HepG2 (cell line): Measurements from ENCODE around the gene CUEDC2. TPM values are rescaled to one million over a fixed set of nuclear protein-coding genes. Genes with fewer than 3 reads are reported as not detected.
A peak's percentile ranks its signal among the peaks of the same experiment; 100 is the strongest.

Source experiments
- BCL6 ChIP-seq: IDR thresholded peaks from 2 replicates; pipeline ENCODE4 v1.6.1; 2016; ENCODE audit warnings: missing genetic modification reagents, missing compliant biosample characterization
- CCAR2 ChIP-seq: fragments of 200-400 bp; formaldehyde crosslinking; optimal IDR thresholded peaks from 2 replicates; pipeline ENCODE3; 2018; ENCODE audit warnings: low read depth, mild to moderate bottlenecking, low read length, moderate library complexity
- CEBPG ChIP-seq: IDR thresholded peaks from 2 replicates; pipeline ENCODE4 v1.6.1; 2016
- EEA1 ChIP-seq: sonication (generic); formaldehyde crosslinking; IDR thresholded peaks from 2 replicates; pipeline ENCODE4 v1.5.1; 2020; ENCODE audit warnings: mild to moderate bottlenecking, missing genetic modification reagents, borderline replicate concordance
- FOXA1 ChIP-seq, 2 experiments: fragments of 450-650 bp in 1 of 2; sonication (generic) in 1 of 2; formaldehyde crosslinking in 1 of 2; IDR thresholded peaks; 2 replicates each; pipeline versions ENCODE4 v1.4.0 to v1.6.1; 2016 to 2020; ENCODE audit warnings: missing genetic modification reagents in 1 of 2
- FOXK2 ChIP-seq: fragments of 450-650 bp; IDR thresholded peaks from 2 replicates; pipeline ENCODE4 v1.6.1; 2016
- KAT8 ChIP-seq: IDR thresholded peaks from 2 replicates; pipeline ENCODE4 v1.6.1; 2016; ENCODE audit warnings: missing genetic modification reagents, missing compliant biosample characterization
- MTF2 ChIP-seq: sonication (generic); formaldehyde crosslinking; IDR thresholded peaks from 2 replicates; pipeline ENCODE4 v1.5.0; 2020; ENCODE audit warnings: missing genetic modification reagents, borderline replicate concordance
- NFYB ChIP-seq: sonication (generic); formaldehyde crosslinking; IDR thresholded peaks from 2 replicates; pipeline ENCODE4 v1.4.0; 2020; ENCODE audit warnings: missing genetic modification reagents
- PHB2 ChIP-seq: fragments of 450-650 bp; IDR thresholded peaks from 2 replicates; pipeline ENCODE4 v1.6.1; 2018; ENCODE audit not compliant: partially characterized antibody
- RFXAP ChIP-seq: sonication (generic); formaldehyde crosslinking; IDR thresholded peaks from 2 replicates; pipeline ENCODE4 v1.4.0; 2020; ENCODE audit warnings: missing genetic modification reagents, borderline replicate concordance
- STAT5B ChIP-seq: sonication (generic); formaldehyde crosslinking; IDR thresholded peaks from 2 replicates; pipeline ENCODE4 v1.4.0; 2020; ENCODE audit warnings: missing genetic modification reagents
- TAF1 ChIP-seq: sonication (generic); formaldehyde crosslinking; IDR thresholded peaks from 2 replicates; pipeline ENCODE4 v1.4.0; 2020; ENCODE audit warnings: missing genetic modification reagents
- THYN1 ChIP-seq: sonication (generic); formaldehyde crosslinking; IDR thresholded peaks from 2 replicates; pipeline ENCODE4 v1.8.1; 2023; ENCODE audit warnings: low read depth, mild to moderate bottlenecking, moderate library complexity, missing genetic modification reagents, borderline replicate concordance
- ZBTB21 ChIP-seq: sonication (generic); formaldehyde crosslinking; IDR thresholded peaks from 2 replicates; pipeline ENCODE4 v1.4.0; 2020; ENCODE audit warnings: missing genetic modification reagents
- ZBTB8A ChIP-seq: sonication (generic); formaldehyde crosslinking; IDR thresholded peaks from 2 replicates; pipeline ENCODE4 v1.4.0; 2020; ENCODE audit warnings: mild to moderate bottlenecking, low read depth, missing genetic modification reagents, borderline replicate concordance
- ZNF274 ChIP-seq: sonication (generic); formaldehyde crosslinking; IDR thresholded peaks from 2 replicates; pipeline ENCODE4 v1.5.1; 2020; ENCODE audit warnings: mild to moderate bottlenecking, missing genetic modification reagents
- ZNF572 ChIP-seq: sonication (generic); formaldehyde crosslinking; IDR thresholded peaks from 2 replicates; pipeline ENCODE4 v1.5.1; 2020; ENCODE audit warnings: mild to moderate bottlenecking, missing genetic modification reagents
- ZNF792 ChIP-seq: IDR thresholded peaks from 2 replicates; pipeline ENCODE4 v1.6.1; 2016
- polyA plus RNA-seq, 8 experiments: library from polyadenylated mRNA; depleted of rRNA in 3 of 8; stranded (reverse) in 7 of 8; unstranded in 1 of 8; fragments of >200 nt; fragmentation: Illumina TruSeq in 4 of 8; extraction: Trizol in 4 of 8; gene quantifications; 2 replicates each; pipeline versions ENCODE4 v1.2.1 to v1.2.3, GENCODE V29; 2011 to 2016; ENCODE audit warnings: low read depth in 4 of 8, missing spikeins in 1 of 8, mixed read lengths in 1 of 8; ENCODE audit not compliant: insufficient read depth in 1 of 8
- total RNA-seq, 5 experiments: library from RNA; depleted of rRNA; stranded (reverse); fragments of >200 nt; fragmentation: Illumina TruSeq; extraction: Trizol; gene quantifications; 2 replicates each; pipeline ENCODE4 v1.2.3, GENCODE V29; 2016; ENCODE audit warnings: low read depth in 1 of 5
- TF ChIP-seq, protein P1 (sequence below): IDR thresholded peaks from 2 replicates; pipeline ENCODE4 v1.6.1; 2018; ENCODE audit warnings: missing genetic modification reagents, mild to moderate bottlenecking, missing compliant biosample characterization
- TF ChIP-seq, protein P2 (sequence below): IDR thresholded peaks from 2 replicates; pipeline ENCODE4 v1.6.1; 2016
- TF ChIP-seq, protein P3 (sequence below): sonication (generic); formaldehyde crosslinking; IDR thresholded peaks from 2 replicates; pipeline ENCODE4 v1.4.0; 2020; ENCODE audit warnings: mild to moderate bottlenecking, low read depth, missing genetic modification reagents
- TF ChIP-seq, protein P4 (sequence below): sonication (generic); formaldehyde crosslinking; IDR thresholded peaks from 2 replicates; pipeline ENCODE4 v1.4.0; 2020; ENCODE audit warnings: missing genetic modification reagents
- TF ChIP-seq, protein P5 (sequence below): sonication (generic); formaldehyde crosslinking; IDR thresholded peaks from 2 replicates; pipeline ENCODE4 v1.4.0; 2020; ENCODE audit warnings: mild to moderate bottlenecking, missing genetic modification reagents

Gene CUEDC2
- total and polyA plus RNA-seq, 2 of the 13 experiments (the other 11 are each of a cell fraction or from before 2014, with no cell fraction given): 13.1 to 18.4 TPM

DNA sequence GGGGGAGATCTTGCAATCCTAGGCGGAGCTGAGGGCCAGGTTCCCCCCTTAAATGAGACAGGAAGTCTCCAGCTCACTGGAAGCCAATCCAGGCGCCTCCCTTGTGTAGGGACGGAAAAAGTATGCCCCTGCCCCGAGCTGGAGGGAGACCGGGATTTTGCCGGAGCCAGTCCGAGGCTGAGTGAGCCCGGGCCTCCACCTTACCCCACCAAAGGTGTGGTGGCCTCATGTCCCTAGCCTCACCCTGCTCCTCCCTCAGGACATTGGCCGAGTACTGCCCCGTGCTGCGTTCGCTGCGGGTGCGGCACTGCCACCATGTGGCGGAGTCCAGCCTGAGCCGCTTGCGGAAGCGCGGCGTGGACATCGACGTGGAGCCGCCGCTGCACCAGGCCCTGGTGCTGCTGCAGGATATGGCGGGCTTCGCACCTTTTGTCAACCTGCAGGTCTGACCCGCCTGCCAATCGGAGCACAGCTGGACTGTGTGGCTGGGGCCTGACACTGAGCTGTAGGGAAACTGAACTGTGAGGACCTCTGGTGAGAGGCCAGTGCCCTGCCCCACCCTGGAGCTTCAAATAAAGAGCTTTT, 9.7 kb downstream of the CUEDC2 start (continued):
- TF ChIP-seq EEA1 (CRISPR knock-in tag): no peak
- no peak for TF ChIP-seq CCAR2
- TF ChIP-seq RFXAP (CRISPR knock-in tag): peak; percentile 63; the same call in 1 of the 2 replicates
- no peak for TF ChIP-seq FOXK2
- no peak for TF ChIP-seq STAT5B (CRISPR knock-in tag)
- TF ChIP-seq CEBPG: peak; percentile 47; the same call in 1 of the 2 replicates
- no peak for TF ChIP-seq FOXA1 (IDR thresholded peaks at IDR 0.05)
- peak; percentile 50; the same call in 1 of the 2 replicates for TF ChIP-seq FOXA1 (CRISPR knock-in tag; IDR thresholded peaks at IDR 0.05)
- TF ChIP-seq, protein P1, sequence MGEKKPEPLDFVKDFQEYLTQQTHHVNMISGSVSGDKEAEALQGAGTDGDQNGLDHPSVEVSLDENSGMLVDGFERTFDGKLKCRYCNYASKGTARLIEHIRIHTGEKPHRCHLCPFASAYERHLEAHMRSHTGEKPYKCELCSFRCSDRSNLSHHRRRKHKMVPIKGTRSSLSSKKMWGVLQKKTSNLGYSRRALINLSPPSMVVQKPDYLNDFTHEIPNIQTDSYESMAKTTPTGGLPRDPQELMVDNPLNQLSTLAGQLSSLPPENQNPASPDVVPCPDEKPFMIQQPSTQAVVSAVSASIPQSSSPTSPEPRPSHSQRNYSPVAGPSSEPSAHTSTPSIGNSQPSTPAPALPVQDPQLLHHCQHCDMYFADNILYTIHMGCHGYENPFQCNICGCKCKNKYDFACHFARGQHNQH (CRISPR knock-in tag): peak; percentile 72; the same call in 1 of the 2 replicates
- TF ChIP-seq THYN1 (CRISPR knock-in tag): no peak
- TF ChIP-seq ZNF274: peak; percentile 75; the same call in 1 of the 2 replicates
- no peak for TF ChIP-seq ZBTB21 (CRISPR knock-in tag)
- TF ChIP-seq BCL6 (CRISPR knock-in tag): peak; percentile 42; the same call in 1 of the 2 replicates
- TF ChIP-seq, protein P2, sequence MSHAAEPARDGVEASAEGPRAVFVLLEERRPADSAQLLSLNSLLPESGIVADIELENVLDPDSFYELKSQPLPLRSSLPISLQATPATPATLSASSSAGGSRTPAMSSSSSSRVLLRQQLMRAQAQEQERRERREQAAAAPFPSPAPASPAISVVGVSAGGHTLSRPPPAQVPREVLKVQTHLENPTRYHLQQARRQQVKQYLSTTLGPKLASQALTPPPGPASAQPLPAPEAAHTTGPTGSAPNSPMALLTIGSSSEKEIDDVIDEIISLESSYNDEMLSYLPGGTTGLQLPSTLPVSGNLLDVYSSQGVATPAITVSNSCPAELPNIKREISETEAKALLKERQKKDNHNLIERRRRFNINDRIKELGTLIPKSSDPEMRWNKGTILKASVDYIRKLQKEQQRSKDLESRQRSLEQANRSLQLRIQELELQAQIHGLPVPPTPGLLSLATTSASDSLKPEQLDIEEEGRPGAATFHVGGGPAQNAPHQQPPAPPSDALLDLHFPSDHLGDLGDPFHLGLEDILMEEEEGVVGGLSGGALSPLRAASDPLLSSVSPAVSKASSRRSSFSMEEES: peak; percentile 68
- TF ChIP-seq, protein P3, sequence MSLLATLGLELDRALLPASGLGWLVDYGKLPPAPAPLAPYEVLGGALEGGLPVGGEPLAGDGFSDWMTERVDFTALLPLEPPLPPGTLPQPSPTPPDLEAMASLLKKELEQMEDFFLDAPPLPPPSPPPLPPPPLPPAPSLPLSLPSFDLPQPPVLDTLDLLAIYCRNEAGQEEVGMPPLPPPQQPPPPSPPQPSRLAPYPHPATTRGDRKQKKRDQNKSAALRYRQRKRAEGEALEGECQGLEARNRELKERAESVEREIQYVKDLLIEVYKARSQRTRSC (CRISPR knock-in tag): peak; percentile 92
- TF ChIP-seq ZNF792 (CRISPR knock-in tag): peak; percentile 83
- peak; percentile 67; the same call in 1 of the 2 replicates for TF ChIP-seq ZBTB8A (CRISPR knock-in tag)
- TF ChIP-seq, protein P4, sequence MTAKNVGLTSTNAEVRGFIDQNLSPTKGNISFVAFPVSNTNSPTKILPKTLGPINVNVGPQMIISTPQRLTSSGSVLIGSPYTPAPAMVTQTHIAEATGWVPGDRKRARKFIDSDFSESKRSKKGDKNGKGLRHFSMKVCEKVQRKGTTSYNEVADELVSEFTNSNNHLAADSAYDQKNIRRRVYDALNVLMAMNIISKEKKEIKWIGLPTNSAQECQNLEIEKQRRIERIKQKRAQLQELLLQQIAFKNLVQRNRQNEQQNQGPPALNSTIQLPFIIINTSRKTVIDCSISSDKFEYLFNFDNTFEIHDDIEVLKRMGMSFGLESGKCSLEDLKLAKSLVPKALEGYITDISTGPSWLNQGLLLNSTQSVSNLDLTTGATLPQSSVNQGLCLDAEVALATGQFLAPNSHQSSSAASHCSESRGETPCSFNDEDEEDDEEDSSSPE (CRISPR knock-in tag): peak; percentile 90
- no peak for TF ChIP-seq ZNF572 (CRISPR knock-in tag)
- TF ChIP-seq PHB2: no peak
- no peak; the same call in 1 of the 2 replicates for TF ChIP-seq NFYB (CRISPR knock-in tag)
- TF ChIP-seq, protein P5, sequence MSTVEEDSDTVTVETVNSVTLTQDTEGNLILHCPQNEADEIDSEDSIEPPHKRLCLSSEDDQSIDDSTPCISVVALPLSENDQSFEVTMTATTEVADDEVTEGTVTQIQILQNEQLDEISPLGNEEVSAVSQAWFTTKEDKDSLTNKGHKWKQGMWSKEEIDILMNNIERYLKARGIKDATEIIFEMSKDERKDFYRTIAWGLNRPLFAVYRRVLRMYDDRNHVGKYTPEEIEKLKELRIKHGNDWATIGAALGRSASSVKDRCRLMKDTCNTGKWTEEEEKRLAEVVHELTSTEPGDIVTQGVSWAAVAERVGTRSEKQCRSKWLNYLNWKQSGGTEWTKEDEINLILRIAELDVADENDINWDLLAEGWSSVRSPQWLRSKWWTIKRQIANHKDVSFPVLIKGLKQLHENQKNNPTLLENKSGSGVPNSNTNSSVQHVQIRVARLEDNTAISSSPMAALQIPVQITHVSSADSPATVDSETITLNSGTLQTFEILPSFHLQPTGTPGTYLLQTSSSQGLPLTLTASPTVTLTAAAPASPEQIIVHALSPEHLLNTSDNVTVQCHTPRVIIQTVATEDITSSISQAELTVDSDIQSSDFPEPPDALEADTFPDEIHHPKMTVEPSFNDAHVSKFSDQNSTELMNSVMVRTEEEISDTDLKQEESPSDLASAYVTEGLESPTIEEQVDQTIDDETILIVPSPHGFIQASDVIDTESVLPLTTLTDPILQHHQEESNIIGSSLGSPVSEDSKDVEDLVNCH (CRISPR knock-in tag): no peak
- peak; percentile 78; the same call in 1 of the 2 replicates for TF ChIP-seq MTF2 (CRISPR knock-in tag)
- peak; percentile 54 for TF ChIP-seq TAF1 (CRISPR knock-in tag)
- TF ChIP-seq KAT8: peak; percentile 74
